ENCODE data around the gene TCL1B.

Gene TCL1B

DNA sequence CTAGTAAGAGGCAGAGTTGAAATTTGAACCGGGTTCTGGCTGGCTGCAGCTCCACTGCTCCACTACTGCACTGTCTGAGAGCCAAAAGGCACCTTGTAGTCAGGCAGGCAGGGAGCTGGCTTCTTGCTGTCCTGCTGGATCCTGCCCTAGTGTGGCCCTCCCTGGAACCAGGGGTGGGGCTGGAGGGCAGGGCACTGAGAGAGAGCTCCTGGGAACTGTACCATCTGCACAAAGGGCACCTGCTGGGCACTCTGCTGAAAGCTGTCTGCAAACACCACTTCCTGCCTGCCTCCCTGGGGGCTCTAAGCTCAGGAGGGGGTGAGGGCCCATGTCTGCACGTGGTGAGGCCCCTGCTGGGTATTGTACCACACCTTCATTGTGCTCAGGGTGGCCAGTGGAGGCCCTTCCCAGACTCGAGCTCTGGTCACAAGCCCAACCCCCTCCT lies 19.0 kb upstream of the TCL1B start:
- no peak for DNase-seq

GRCh38 chr14:95668235-95668772 lies 17.9 kb upstream of the TCL1B start:
- DNase-seq: no peak

GRCh38 chr14:95674613-95675012 lies 11.6 kb upstream of the TCL1B start:
- DNase-seq: no peak

DNA sequence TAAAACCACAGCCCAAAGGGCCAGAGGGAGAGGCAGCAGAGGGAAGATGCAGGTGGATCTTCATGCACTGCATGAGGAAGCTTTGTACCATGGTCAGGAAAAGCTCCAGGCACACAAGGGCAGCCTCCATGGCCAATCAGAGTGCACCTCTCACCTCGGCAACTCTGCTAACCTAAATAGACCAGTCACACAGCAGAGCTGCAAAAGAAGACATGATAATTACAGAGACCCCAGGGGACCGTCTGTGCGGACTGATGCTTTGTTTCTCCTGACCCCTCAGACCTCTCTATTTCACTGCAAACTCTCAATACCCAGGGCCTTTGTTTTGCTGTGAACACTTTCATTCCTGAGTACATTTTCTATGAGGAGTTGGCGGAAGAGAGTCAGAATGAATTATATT lies 10.7 kb upstream of the TCL1B start:
- peak; percentile 74 for DNase-seq

DNA sequence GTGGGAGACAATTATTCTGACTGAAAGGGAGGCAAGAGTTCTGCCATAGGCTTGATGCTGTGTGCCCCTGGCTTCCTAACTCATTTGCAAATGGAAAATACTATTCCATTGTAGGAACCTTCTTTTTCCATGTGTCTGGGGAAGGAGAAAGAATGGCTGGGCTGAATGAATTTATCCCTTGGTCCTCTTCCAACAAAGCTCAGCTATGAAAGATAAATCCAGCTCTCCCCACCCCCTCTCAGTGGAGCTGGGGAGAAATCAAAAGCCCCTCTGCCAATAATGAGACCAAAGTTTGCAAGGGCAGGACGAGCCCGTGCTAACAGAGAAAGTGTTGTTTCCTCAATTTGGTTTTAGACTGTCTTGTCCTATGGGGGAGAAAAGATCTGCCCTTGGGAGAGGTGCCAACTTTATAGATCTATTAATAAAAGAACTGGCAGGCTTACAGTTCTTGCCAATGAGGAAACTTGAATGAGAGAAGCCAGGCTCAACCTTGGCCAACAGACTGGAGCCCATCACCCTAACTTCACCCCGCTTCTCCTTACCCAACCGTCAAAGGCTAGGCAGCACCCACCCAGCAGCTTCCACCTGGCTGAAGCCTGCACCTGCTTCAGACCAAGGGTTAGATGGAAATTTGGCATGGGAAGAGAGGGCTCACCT lies 8.9 kb upstream of the TCL1B start:
- DNase-seq: no peak

DNA sequence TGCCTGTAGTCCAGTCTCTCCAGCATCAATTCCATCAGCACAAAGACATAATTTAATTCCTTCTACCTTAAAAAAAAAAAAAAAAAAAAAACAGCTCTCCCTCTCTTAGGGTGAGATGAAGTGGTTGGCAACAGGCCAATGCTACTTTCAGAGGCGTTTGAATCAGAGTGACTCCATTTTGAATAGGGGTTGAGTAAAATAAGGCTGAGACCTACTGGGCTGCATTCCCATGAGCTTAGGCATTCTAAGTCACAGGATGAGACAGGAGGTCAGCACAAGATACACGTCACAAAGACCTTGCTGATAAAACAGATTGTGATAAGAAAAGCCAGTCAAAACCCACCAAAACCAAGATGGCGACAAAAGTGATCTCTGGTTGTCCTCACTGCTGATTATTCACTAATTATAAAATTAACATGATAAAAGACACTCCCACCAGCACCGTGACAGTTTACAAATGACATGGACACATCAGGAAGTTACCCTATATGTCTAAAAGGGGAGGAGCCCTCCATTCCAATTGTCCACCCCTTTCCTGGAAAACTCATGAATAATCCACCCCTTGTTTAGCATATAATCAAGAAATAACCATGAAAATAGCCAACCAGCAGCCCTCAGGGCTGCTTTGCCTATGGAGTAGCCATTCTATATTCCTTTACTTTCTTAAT lies 6.9 kb upstream of the TCL1B start:
- DNase-seq: no peak

DNA sequence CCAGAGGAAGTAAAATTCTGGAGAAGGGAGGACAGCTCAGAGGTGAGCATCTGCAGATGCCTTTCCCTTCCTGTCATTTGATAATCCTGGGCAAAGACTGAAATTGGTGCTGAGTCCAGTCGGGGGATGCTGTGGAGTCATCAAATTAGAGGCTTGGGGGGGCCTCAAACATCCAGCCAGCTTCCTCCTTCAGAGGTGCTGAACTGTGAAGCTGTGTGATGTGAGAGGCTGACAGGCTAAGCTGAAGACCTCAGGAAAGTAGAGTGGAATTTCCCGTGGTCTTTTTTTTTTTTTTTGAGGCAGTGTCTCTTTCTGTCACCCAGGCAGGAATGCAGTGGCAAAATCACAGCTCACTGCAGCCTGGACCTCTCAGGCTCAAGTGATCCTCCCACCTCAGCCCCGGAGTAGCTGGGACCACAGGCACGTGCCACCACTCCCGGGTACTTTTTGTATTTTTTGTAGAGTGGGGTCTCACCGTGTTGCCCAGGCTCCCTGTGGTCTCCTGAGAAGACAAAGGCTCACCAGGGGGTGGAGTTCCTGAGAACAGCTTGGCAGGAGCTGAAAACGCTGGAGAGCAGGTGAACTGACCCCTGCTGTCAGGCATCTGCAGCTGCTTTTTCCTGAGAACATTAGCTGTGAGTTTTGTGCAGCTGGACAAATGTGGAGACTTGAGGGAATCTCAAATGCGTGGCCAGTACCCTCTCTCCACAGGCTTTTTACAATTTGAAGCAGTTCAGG lies 6.1 kb upstream of the TCL1B start:
- peak; percentile 35 for DNase-seq

- no peak for DNase-seq
Observed at GRCh38 chr14:95681153-95681552, 5.1 kb upstream of the TCL1B start.

DNA sequence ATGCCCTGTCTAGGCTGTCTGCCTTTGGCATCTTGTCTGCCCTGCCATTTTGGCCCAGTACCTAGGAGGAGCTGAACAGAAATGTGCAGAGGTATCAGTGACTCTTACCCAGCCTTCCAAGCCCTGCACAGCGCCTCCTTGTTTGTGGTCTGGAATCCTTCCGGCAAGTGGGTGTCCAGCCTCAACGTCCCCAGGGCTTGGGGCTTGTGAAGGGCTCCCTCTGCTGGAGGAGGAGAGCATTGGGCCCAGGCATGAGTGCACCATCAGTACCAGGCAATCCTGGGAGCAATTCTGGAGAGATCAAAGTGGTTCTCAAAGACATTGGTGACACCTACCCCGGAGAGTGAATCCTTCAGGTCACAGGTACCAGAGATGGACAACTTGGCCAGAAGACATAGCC lies 2.4 kb upstream of the TCL1B start:
- DNase-seq: no peak

- DNase-seq: no peak
Observed at GRCh38 chr14:95686935-95687334, 709 bp downstream of the TCL1B start.

- no peak for DNase-seq
Observed at GRCh38 chr14:95689441-95689840, 3.2 kb downstream of the TCL1B start.

GRCh38 chr14:95690815-95691214 lies 4.6 kb downstream of the TCL1B start:
- no peak for DNase-seq

DNA sequence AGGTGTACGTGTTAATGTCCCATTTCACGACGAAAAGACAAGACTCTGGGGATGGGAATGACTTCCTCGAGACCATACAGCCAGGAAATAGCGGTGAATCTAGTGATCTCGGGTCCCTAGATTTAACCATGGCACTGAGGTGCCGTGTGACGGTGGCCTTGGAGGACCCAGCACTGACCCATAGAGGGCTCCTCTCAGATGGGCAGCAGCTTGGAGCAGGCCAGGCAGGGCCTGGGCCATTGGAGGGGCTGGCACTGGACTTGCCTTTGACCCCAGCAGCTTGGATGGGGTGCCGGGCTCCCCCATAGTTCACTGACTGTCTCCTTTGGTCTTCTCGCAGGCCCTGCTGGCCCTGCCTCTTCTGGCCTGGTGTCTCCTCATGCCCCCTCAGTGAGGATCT lies 5.4 kb downstream of the TCL1B start:
- no peak for DNase-seq

DNA sequence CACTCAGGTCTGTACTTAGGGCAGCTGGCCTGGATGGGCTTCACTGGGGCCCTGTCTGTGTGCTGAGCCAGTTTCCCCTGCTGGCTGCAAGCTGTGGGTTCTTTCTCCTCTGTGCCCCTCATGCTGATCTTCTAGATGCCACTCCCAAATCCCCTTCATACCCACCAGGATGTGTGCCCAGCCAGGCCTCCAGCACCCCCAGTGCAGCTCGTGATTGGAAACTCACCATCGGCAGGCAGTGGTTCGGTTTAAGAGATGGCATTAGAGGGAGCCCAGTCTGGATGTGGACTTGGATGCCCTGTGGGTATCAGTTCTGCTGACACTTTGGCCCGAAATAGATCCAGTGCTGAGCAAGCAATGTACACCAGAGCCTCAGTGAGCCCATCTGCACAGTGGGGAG lies 5.9 kb downstream of the TCL1B start:
- no peak for DNase-seq

DNA sequence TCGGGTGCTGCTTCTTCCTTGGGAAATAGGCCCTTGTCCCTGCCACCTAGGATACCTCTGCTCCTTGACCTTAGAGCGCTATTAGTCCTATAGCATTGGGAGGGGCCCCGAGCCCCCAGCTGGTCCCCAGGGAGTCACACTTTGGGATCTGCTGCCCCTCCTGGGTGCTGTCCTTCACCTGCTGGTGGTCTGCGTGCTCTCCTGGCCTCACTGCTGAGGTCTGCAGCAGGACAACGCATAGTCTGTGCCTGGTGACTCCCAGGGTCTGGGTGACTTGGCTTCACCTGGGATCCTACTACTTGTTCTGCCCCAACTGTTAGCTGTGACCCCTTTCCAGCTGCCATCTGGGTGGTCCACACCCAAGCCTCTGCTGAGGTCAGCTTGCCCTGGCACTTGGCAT lies 8.8 kb downstream of the TCL1B start:
- DNase-seq: no peak

GRCh38 chr14:95695913-95696312 lies 9.7 kb downstream of the TCL1B start:
- no peak for DNase-seq

GRCh38 chr14:95696741-95697140 lies 10.5 kb downstream of the TCL1B start:
- DNase-seq: no peak

DNA sequence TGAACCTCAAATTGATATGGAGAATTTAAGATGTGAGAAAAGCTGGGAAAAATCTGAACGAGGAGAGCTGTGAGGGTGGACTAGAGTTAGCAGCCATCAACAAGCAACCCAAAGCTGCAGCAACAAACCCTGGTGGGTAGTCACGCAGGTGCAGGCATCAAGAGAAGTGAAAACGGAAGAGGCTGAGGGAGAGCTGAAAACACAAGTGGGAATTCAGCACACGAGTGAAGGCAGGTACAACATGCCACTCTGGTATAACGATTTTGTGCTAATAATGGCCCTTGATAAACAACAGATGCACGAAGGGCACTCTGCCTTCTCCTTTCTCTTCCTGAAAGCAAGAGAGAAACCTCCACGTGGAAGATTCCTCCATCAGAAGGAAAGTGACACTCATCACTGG lies 11.5 kb downstream of the TCL1B start:
- DNase-seq: no peak

DNA sequence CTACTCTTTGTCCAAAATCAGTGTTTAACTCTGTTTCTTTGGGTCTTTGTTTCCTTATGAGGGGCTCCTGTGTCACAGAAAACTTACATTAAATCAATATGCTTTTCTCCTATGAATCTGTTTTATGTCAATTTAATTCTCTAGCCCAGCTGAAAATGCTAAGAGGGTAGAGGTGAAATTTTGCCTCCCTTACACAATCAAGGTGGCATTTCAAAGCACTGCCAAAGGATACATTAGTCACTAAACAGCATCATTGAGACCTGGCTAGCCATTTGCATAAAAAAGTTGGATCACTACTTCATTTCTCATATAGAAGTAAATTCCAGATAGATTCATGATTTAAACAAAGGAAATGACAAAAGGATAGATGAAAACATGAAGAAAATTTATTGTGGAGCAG lies 12.1 kb downstream of the TCL1B start:
- DNase-seq: no peak

GRCh38 chr14:95699412-95699811 lies 13.2 kb downstream of the TCL1B start:
- no peak for DNase-seq

DNA sequence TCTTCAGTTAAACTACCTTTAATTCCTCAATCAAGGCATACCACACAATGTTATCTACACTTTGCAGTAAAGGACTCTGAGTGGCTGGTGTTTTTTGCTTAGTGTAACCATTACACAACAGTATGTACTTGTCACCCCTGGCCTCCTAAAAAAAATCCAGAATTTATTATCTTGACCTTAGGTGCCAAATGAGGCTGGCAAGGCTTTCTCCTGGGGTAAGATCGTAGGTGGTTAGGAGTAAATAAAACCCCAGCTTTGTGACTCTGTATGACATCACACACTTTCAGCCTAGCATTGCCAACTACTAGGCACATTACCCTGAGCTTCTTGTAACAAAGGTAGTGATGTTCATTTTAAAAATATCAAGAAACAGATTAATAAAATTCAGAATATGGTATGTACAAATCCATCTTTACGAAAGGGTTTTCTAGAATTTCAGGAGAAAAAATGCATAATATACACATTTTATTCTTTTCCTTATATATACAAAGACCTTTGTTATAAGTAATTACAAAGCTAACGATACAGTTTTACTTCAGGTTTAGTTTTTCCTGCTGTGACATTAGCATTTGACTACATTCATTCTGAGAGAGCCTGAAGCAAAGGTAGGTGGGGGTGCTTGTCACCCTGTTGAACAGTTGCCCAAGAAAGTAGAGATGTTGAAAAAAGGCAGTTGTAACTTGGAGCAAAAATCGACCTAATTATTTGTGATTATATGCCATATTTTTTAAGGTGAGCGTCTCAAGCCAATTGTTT lies 14.2 kb downstream of the TCL1B start:
- no peak for DNase-seq

GRCh38 chr14:95701846-95702221 lies 15.6 kb downstream of the TCL1B start:
- DNase-seq: no peak

GRCh38 chr14:95703341-95703740 lies 17.1 kb downstream of the TCL1B start:
- DNase-seq: no peak
